Omental fat pad (tissue), 4 donors: Measurements from ENCODE around the gene NEMP1. TPM values are rescaled to one million over a fixed set of nuclear protein-coding genes. Genes with fewer than 3 reads are reported as not detected.
"Not testable (repeated sequence)": the region's sequence is repeated elsewhere in the genome, so short reads cannot be mapped to it uniquely, and the experiment has no call there.

Experiments
- ATAC-seq: fragments of 150-250 bp; one replicate; pipeline ENCODE4 v1.9.1; 2016; ENCODE audit warnings: mild to moderate bottlenecking, moderate library complexity; ENCODE audit not compliant: low FRiP score
- DNase-seq: peaks from one replicate; pipeline ENCODE4 v3.0.0-alpha.2; 2019; ENCODE audit warnings: low spot score
- total RNA-seq, 4 donors: library from RNA; depleted of rRNA; stranded (reverse); fragments of >200 nt; gene quantifications; one replicate each; pipeline ENCODE4 v1.1.0, GENCODE V29; 2016
- TF ChIP-seq, protein P1 (sequence below), 3 donors: fragments of 450-650 bp; IDR thresholded peaks; one replicate each; pipeline ENCODE4 v1.5.1; 2016 to 2017; ENCODE audit warnings: antibody characterized with exemption in 3 of 3, mild to moderate bottlenecking in 3 of 3, moderate library complexity in 2 of 3

Gene NEMP1
- total RNA-seq, 4 donors from 2014 or later = 4.6 to 9.8 (median 5.9) TPM

GRCh38 chr12:57085999-57086492, 7.5 kb upstream of the NEMP1 start:
- no peak for DNase-seq
- ATAC-seq = no peak
- TF ChIP-seq, protein P1, sequence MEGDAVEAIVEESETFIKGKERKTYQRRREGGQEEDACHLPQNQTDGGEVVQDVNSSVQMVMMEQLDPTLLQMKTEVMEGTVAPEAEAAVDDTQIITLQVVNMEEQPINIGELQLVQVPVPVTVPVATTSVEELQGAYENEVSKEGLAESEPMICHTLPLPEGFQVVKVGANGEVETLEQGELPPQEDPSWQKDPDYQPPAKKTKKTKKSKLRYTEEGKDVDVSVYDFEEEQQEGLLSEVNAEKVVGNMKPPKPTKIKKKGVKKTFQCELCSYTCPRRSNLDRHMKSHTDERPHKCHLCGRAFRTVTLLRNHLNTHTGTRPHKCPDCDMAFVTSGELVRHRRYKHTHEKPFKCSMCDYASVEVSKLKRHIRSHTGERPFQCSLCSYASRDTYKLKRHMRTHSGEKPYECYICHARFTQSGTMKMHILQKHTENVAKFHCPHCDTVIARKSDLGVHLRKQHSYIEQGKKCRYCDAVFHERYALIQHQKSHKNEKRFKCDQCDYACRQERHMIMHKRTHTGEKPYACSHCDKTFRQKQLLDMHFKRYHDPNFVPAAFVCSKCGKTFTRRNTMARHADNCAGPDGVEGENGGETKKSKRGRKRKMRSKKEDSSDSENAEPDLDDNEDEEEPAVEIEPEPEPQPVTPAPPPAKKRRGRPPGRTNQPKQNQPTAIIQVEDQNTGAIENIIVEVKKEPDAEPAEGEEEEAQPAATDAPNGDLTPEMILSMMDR (IDR thresholded peaks at IDR 0.05) = no peak

- DNase-seq (no peak), ATAC-seq (no peak)
- TF ChIP-seq, protein P1 (IDR thresholded peaks at IDR 0.05) = no peak
Measured at GRCh38 chr12:57080855-57081254, 2.3 kb upstream of the NEMP1 start.

GRCh38 chr12:57079821-57080220, 1.2 kb upstream of the NEMP1 start:
- DNase-seq (no peak), ATAC-seq (no peak)
- TF ChIP-seq, protein P1 (IDR thresholded peaks at IDR 0.05) = no peak

DNA sequence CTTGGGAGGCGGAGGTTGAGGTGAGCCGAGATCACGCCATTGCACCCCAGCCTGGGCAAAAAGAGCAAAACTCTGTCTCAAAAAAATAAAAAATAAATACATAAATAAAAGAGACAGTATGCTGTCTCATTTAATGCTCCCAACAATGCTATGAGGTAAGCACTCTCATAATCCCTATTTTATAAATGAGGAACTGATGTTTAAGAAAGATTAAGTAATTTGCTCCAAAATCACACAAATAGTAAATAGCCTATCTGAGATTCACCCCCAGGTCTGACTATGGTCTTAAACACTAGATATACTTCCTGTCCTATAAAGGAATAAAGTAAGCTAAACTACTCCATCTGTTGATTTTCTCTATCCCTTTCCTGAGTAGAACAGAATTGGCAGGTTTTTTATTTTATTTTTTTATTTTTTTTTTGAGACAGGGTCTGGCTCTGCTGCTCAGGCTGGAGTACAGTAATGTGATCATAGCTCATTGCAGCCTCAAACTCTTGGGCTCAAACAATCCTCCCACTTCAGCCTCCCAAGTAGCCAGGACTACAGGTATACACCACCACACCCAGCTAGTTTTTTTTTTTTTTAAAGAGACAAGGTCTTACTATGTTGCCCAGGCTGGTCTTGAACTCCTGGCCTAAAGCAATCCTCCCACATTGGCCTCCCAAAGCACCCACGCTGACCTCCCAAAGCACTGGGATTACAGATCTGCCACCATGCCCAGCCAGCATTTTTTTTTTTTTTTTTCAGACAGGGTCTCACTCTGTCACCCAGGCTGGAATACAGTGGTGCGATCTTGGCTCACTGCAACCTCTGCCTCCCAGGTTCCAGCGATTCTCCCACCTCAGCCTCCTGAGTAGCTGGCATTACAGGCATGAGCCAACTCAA, 4.8 kb downstream of the NEMP1 start:
- not testable (repeated sequence) for DNase-seq, ATAC-seq

GRCh38 chr12:57072661-57073060, 5.9 kb downstream of the NEMP1 start:
- ATAC-seq (no peak), DNase-seq (no peak)
- TF ChIP-seq, protein P1 (IDR thresholded peaks at IDR 0.05) = no peak

DNA sequence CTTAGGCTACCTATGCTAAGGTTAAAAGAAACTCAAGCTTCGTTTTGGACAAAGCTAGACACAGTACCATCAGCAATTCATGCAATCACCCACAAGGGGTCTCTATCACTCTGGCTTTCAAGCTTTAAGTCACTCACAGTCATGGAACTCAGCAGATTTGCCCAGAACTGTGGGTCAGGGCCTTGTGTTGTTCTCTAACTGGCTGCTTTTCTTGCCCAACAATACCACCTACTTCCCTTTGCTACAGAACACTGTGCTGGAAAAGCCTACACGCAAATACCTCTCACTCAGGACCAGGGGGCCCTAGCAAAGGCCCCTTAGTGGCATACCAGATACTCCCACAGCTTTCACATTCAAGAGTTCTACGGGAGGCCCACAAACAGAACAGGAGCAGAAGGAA, 9.1 kb downstream of the NEMP1 start:
- peak; percentile 33 for DNase-seq
- ATAC-seq = peak; percentile 98
- TF ChIP-seq, protein P1 (IDR thresholded peaks at IDR 0.05) = peak in 2 of 3 donors; percentile 81 to 90

- DNase-seq = no peak
- TF ChIP-seq, protein P1 (IDR thresholded peaks at IDR 0.05) = no peak
- no peak for ATAC-seq
Measured at GRCh38 chr12:57066245-57066644, 12.3 kb downstream of the NEMP1 start.
